ENCODE results near the gene KSR2.

Gene KSR2

GRCh38 chr12:117457189-117457588 lies 511.6 kb downstream of the KSR2 start:
- no peak for DNase-seq (ENCODE audit: low spot score)

- no peak for DNase-seq (ENCODE audit: low spot score)
These were observed 512.7 kb downstream of the KSR2 start for GRCh38 chr12:117456076-117456475.

GRCh38 chr12:117453961-117454360 lies 514.8 kb downstream of the KSR2 start:
- no peak for DNase-seq (ENCODE audit: low spot score)

- DNase-seq (ENCODE audit: low spot score): no peak
These were observed 516.7 kb downstream of the KSR2 start for GRCh38 chr12:117452112-117452511.

GRCh38 chr12:117450209-117450608 lies 518.6 kb downstream of the KSR2 start:
- no peak for DNase-seq (ENCODE audit: low spot score)

GRCh38 chr12:117447665-117448366 lies 521.0 kb downstream of the KSR2 start:
- DNase-seq (ENCODE audit: low spot score): no peak

GRCh38 chr12:117444781-117445180 lies 524.0 kb downstream of the KSR2 start:
- DNase-seq (ENCODE audit: low spot score): no peak

GRCh38 chr12:117441751-117442150 lies 527.0 kb downstream of the KSR2 start:
- DNase-seq (ENCODE audit: low spot score): no peak

- no peak for DNase-seq (ENCODE audit: low spot score)
These were observed 528.4 kb downstream of the KSR2 start for GRCh38 chr12:117440384-117440783.

- no peak for DNase-seq (ENCODE audit: low spot score)
These were observed 529.2 kb downstream of the KSR2 start for GRCh38 chr12:117439531-117440001.

- DNase-seq (ENCODE audit: low spot score): no peak
These were observed 530.0 kb downstream of the KSR2 start for GRCh38 chr12:117438809-117439208.

GRCh38 chr12:117437516-117438255 lies 531.1 kb downstream of the KSR2 start:
- no peak for DNase-seq (ENCODE audit: low spot score)

- no peak for DNase-seq (ENCODE audit: low spot score)
These were observed 534.9 kb downstream of the KSR2 start for GRCh38 chr12:117433878-117434277.

- no peak for DNase-seq (ENCODE audit: low spot score)
These were observed 538.5 kb downstream of the KSR2 start for GRCh38 chr12:117430246-117430645.

- no peak for DNase-seq (ENCODE audit: low spot score)
These were observed 541.6 kb downstream of the KSR2 start for GRCh38 chr12:117427211-117427610.

GRCh38 chr12:117421987-117422386 lies 546.8 kb downstream of the KSR2 start:
- no peak for DNase-seq (ENCODE audit: low spot score)

GRCh38 chr12:117421068-117421752 lies 547.6 kb downstream of the KSR2 start:
- DNase-seq (ENCODE audit: low spot score): no peak

- no peak for DNase-seq (ENCODE audit: low spot score)
These were observed 551.8 kb downstream of the KSR2 start for GRCh38 chr12:117417004-117417403.

GRCh38 chr12:117412465-117413188 lies 556.2 kb downstream of the KSR2 start:
- no peak for DNase-seq (ENCODE audit: low spot score)

- DNase-seq (ENCODE audit: low spot score): no peak
These were observed 559.5 kb downstream of the KSR2 start for GRCh38 chr12:117409286-117409685.

- DNase-seq (ENCODE audit: low spot score): no peak
These were observed 560.5 kb downstream of the KSR2 start for GRCh38 chr12:117408161-117408791.

- DNase-seq (ENCODE audit: low spot score): no peak
These were observed 563.9 kb downstream of the KSR2 start for GRCh38 chr12:117404940-117405339.

All from hepatic stellate cell (primary cell).